Epithelial cell of proximal tubule (primary cell): ENCODE measurements around the gene FARSA. TPM values are rescaled to one million over a fixed set of nuclear protein-coding genes. Genes with fewer than 3 reads are reported as not detected.

ENCODE experiments used
- DNase-seq: peaks from one replicate; pipeline ENCODE4 v3.0.0-alpha.2; 2011; ENCODE audit warnings: low read depth
- H3K4me3 ChIP-seq: 2 replicates; pipeline ENCODE4 v1.5.1; 2011; ENCODE audit warnings: low read depth, mild to moderate bottlenecking, low read length
- CTCF ChIP-seq: conservative IDR thresholded peaks from 2 replicates; pipeline ENCODE4 v1.5.1; 2012; ENCODE audit warnings: low read depth, mild to moderate bottlenecking, low read length
- total RNA-seq: library from RNA; depleted of rRNA; stranded (reverse); fragments of >200 nt; gene quantifications from 2 replicates; pipeline ENCODE4 v1.2.3, GENCODE V29; 2015

The FARSA gene
- total RNA-seq, 1 donor from 2014 or later, result 89.1 TPM

- no peak for DNase-seq
- H3K4me3 ChIP-seq, result peak overlapping the region; percentile 33
- TF ChIP-seq CTCF, result no peak
Measured at GRCh38 chr19:12885749-12886650, 47.5 kb downstream of the FARSA start.

- H3K4me3 ChIP-seq, result peak overlapping the region; percentile 33
- peak; percentile 54 for TF ChIP-seq CTCF
- no peak for DNase-seq
Measured at GRCh38 chr19:12884926-12885748, 48.4 kb downstream of the FARSA start.

- no peak for TF ChIP-seq CTCF
- H3K4me3 ChIP-seq, result no peak overlapping the region
- no peak for DNase-seq
Measured at GRCh38 chr19:12884627-12884925, 48.9 kb downstream of the FARSA start.

- TF ChIP-seq CTCF, result no peak
Measured at GRCh38 chr19:12884202-12884601, 49.3 kb downstream of the FARSA start.

GRCh38 chr19:12882589-12882988 lies 50.9 kb downstream of the FARSA start:
- TF ChIP-seq CTCF, result no peak
- no peak overlapping the region for H3K4me3 ChIP-seq
- DNase-seq, result no peak

More at GRCh38 chr19:12884202-12884601, 49.3 kb downstream of the FARSA start:
- no peak overlapping the region for H3K4me3 ChIP-seq
- DNase-seq, result no peak

GRCh38 chr19:12881172-12881808 lies 52.2 kb downstream of the FARSA start, which contains the start of gene DNASE2:
Gene DNASE2 (minus strand): TSS chr19:12881449. CDS start chr19:12881375, 74 bp downstream.
- TF ChIP-seq CTCF, result no peak
- no peak for DNase-seq
- peak within 1 kb of the TSS; percentile 75 for H3K4me3 ChIP-seq
